Astrocyte of the cerebellum (primary cell): ENCODE data around the gene PKP3.

Experiments
- DNase-seq: peaks from one replicate; pipeline ENCODE4 v3.0.0-alpha.2; 2011; ENCODE audit warnings: low read depth
- H3K4me3 ChIP-seq: 2 replicates; pipeline ENCODE4 v1.5.1; 2011; ENCODE audit warnings: mild to moderate bottlenecking, low read depth, low read length, moderate library complexity
- in situ Hi-C: cut with HindIII; loops from 2 replicates; pipeline ENCODE4 v1.10.0; 2017; ENCODE audit warnings: low sequenced_read_pairs
- TF ChIP-seq, protein P1 (sequence below): IDR thresholded peaks from 2 replicates; pipeline ENCODE4 v1.5.1; 2012; ENCODE audit warnings: low read length, low read depth, moderate library complexity, mild to moderate bottlenecking; ENCODE audit errors: missing control alignments

Gene PKP3

DNA sequence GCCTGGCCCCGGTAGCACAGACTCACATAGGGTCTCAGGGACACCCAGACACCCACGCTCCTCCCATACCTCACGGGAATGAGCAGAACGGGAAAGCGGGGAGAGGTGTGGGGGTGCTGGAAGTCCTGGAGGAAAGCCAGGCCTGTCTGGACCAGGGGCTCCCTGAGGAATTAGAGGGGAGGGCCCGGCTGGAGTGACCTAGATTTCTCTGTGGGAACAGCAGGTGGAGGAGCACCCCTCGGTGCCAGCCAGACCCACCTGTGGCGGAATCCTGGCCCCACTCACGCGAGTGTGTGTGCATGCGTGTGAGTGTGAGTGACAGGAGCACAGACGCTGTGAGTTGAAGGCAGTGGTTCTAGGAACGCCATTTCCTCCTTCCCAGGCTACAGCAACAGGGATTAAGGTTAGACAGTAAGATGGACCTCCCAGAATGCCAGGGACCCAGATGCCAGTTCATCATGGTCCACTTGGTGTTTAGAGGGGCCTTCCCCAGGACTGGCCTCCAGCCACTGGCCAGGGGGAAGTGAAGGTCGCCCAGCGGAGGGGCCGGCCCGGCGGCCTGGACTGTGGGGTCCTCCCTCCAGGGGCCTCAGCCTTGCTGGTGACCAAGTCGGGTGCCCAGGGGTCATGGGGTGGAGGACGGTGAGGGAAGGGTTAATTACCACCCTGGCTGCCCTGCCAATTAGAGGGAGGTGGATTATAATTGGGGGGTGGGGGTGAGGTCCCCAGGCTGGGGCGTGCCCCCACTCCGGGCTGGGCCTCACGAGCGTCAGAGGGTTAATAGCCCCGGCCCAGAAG lies 1.0 kb downstream of the PKP3 start:
- in situ Hi-C loops: no loop called here
- DNase-seq: no peak
- TF ChIP-seq, protein P1, sequence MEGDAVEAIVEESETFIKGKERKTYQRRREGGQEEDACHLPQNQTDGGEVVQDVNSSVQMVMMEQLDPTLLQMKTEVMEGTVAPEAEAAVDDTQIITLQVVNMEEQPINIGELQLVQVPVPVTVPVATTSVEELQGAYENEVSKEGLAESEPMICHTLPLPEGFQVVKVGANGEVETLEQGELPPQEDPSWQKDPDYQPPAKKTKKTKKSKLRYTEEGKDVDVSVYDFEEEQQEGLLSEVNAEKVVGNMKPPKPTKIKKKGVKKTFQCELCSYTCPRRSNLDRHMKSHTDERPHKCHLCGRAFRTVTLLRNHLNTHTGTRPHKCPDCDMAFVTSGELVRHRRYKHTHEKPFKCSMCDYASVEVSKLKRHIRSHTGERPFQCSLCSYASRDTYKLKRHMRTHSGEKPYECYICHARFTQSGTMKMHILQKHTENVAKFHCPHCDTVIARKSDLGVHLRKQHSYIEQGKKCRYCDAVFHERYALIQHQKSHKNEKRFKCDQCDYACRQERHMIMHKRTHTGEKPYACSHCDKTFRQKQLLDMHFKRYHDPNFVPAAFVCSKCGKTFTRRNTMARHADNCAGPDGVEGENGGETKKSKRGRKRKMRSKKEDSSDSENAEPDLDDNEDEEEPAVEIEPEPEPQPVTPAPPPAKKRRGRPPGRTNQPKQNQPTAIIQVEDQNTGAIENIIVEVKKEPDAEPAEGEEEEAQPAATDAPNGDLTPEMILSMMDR: no peak
- no peak overlapping the region for H3K4me3 ChIP-seq

DNA sequence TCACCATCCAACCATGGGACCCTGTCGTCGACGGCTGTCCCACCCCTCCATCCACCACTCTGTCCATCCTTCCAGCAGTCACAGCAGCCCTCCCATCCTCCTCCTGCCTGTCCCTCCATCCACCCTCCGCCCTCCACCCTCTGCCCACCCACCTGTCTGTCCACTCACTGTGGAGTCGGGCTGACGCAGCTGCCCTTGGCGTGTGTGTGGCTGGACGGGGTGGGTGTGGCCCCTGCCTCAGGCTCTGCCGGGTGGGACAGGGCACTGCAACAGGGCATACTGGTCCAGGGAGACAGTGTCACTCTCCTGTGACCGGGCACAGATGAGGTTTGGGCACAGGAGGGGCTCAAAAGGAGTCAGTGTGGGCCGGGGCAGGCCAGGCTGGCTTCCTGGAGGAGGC lies 1.9 kb downstream of the PKP3 start:
- in situ Hi-C loops: no loop called here
- TF ChIP-seq, protein P1: no peak
- DNase-seq: no peak
- H3K4me3 ChIP-seq: no peak overlapping the region

DNA sequence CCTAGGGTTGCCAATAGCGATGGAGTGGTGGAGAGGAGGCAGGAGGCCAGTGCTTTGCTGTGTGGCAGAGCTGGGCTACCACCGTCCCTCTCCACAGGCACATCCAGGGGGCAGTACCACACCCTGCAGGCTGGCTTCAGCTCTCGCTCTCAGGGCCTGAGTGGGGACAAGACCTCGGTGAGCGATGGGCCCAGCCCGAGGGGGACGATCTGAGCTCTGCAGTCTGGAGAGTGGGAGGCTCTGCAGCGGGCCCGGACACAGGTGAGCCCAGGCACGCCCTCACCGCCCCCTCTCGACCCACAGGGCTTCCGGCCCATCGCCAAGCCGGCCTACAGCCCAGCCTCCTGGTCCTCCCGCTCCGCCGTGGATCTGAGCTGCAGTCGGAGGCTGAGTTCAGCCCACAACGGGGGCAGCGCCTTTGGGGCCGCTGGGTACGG lies 2.5 kb downstream of the PKP3 start:
- H3K4me3 ChIP-seq: peak overlapping the region; percentile 32
- TF ChIP-seq, protein P1: peak; percentile 33
- in situ Hi-C loops: no loop called here
- no peak for DNase-seq

DNA sequence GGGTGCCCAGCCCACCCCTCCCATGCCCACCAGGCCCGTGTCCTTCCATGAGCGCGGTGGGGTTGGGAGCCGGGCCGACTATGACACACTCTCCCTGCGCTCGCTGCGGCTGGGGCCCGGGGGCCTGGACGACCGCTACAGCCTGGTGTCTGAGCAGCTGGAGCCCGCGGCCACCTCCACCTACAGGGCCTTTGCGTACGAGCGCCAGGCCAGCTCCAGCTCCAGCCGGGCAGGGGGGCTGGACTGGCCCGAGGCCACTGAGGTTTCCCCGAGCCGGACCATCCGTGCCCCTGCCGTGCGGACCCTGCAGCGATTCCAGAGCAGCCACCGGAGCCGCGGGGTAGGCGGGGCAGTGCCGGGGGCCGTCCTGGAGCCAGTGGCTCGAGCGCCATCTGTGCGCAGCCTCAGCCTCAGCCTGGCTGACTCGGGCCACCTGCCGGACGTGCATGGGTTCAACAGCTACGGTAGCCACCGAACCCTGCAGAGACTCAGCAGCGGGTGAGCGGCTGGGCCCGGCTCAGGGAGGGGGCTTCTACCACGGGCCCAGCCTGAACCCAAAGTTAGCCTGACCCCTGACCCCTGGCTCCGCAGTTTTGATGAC lies 3.0 kb downstream of the PKP3 start:
- in situ Hi-C loops: no loop called here
- H3K4me3 ChIP-seq: peak overlapping the region; percentile 32
- DNase-seq: peak; percentile 26
- TF ChIP-seq, protein P1: peak; percentile 60

GRCh38 chr11:398826-399225 lies 4.8 kb downstream of the PKP3 start:
- in situ Hi-C loops: no loop called here
- no peak for DNase-seq
- no peak overlapping the region for H3K4me3 ChIP-seq
- TF ChIP-seq, protein P1: no peak

DNA sequence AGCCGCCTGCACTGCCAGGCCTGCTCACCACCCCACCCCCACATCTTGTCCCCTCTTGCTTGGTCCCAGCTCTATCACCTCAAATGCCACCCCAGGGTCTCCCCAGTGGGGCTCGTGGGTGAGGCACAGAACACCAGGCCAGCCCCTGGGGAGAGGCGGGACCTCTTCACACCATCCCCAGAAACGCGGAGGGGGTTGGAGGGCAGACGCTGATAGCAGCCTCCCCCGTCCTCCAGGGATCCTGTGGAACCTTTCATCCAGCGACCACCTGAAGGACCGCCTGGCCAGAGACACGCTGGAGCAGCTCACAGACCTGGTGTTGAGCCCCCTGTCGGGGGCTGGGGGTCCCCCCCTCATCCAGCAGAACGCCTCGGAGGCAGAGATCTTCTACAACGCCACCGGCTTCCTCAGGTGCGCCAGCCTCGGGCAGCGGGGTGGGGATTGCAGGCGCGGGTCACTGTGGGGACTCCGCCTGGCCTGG lies 5.8 kb downstream of the PKP3 start:
- TF ChIP-seq, protein P1: no peak
- no peak overlapping the region for H3K4me3 ChIP-seq
- DNase-seq: no peak
- in situ Hi-C loops: no loop called here
